Neural crest cell (in vitro differentiated cells): ENCODE data around the gene ATF6B. TPM values are rescaled to one million over a fixed set of nuclear protein-coding genes. Genes with fewer than 3 reads are reported as not detected.
A peak's percentile ranks its signal among the peaks of the same experiment; 100 is the strongest.

Experiments used
- DNase-seq: peaks from one replicate; pipeline ENCODE4 v3.0.0; 2021; ENCODE audit warnings: low read depth, mixed read lengths, low spot score
- H3K27ac Mint-ChIP-seq: one replicate; pipeline ENCODE4 v1.8.0; 2021; ENCODE audit warnings: mild to moderate bottlenecking, mixed read lengths; ENCODE audit not compliant: unreplicated experiment
- H3K27me3 Mint-ChIP-seq: 2 replicates; pipeline ENCODE4 v1.8.0; 2021; ENCODE audit warnings: low read depth, mild to moderate bottlenecking, mixed read lengths
- H3K36me3 Mint-ChIP-seq: 2 replicates; pipeline ENCODE4 v1.8.0; 2021; ENCODE audit warnings: low read depth, mild to moderate bottlenecking, mixed read lengths
- H3K4me1 Mint-ChIP-seq: 2 replicates; pipeline ENCODE4 v1.8.0; 2021; ENCODE audit warnings: mixed read lengths
- H3K4me3 Mint-ChIP-seq: one replicate; pipeline ENCODE4 v1.8.0; 2021; ENCODE audit warnings: mild to moderate bottlenecking, mixed read lengths
- H3K9me3 Mint-ChIP-seq: 2 replicates; pipeline ENCODE4 v1.8.0; 2021; ENCODE audit warnings: mixed read lengths
- total RNA-seq: library from RNA; stranded (reverse); gene quantifications from 2 replicates; pipeline ENCODE4 v1.2.1, GENCODE V29; 2021
- TF ChIP-seq, protein P1 (sequence below): fragments of 200-600 bp; sonication (generic); conservative IDR thresholded peaks from 2 replicates; pipeline ENCODE4 v1.5.0; 2021; ENCODE audit warnings: antibody characterized with exemption, mild to moderate bottlenecking

The ATF6B gene
- total RNA-seq, 1 donor from 2014 or later: 83.6 TPM

DNA sequence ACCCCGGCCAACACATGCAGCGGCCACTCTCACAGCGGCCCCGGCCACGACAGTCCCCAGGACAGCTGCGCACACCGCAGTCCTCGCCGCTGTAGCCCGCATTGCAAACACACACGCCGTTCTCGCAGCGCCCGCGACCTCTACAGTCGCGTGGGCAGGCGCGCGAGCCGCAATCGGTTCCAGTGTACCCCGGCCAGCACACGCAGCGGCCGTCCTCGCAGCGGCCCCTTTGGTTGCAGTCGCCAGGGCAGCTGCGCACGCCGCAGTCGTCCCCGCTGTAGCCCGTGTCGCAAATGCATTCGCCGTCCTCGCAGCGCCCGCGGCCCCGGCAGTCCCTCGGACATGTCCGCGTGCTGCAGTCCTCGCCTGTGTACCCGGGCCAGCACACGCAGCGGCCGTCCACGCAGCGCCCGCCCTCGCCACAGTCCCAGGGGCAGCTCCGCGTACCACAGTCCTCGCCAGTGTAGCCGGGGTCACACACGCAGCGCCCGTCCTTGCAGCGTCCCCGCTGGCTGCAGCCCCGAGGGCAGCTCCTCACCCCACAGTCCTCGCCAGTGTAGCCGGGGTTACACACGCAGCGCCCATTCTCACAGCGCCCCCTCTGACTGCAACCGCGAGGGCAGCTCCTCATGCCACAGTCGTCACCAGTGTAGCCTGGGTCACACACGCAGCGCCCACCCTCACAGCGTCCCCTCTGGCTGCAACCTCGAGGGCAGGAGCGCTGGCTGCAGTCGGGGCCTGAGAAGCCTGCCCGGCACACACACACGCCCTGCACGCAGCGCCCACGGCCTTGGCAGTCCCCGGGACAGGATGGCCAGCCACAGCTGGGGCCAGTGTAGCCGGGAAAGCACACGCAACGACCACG, 31.4 kb downstream of the ATF6B start:
- TF ChIP-seq, protein P1, sequence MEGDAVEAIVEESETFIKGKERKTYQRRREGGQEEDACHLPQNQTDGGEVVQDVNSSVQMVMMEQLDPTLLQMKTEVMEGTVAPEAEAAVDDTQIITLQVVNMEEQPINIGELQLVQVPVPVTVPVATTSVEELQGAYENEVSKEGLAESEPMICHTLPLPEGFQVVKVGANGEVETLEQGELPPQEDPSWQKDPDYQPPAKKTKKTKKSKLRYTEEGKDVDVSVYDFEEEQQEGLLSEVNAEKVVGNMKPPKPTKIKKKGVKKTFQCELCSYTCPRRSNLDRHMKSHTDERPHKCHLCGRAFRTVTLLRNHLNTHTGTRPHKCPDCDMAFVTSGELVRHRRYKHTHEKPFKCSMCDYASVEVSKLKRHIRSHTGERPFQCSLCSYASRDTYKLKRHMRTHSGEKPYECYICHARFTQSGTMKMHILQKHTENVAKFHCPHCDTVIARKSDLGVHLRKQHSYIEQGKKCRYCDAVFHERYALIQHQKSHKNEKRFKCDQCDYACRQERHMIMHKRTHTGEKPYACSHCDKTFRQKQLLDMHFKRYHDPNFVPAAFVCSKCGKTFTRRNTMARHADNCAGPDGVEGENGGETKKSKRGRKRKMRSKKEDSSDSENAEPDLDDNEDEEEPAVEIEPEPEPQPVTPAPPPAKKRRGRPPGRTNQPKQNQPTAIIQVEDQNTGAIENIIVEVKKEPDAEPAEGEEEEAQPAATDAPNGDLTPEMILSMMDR: no peak
- H3K4me1 Mint-ChIP-seq: no peaks in the 10 kb centered on the region
- no peak for DNase-seq
- no peak overlapping the region for H3K4me3 Mint-ChIP-seq
- H3K27me3 Mint-ChIP-seq: no peaks in the 10 kb centered on the region
- no peaks in the 10 kb centered on the region for H3K36me3 Mint-ChIP-seq
- no peaks in the 10 kb centered on the region for H3K9me3 Mint-ChIP-seq
- H3K27ac Mint-ChIP-seq: no peak overlapping the region

DNA sequence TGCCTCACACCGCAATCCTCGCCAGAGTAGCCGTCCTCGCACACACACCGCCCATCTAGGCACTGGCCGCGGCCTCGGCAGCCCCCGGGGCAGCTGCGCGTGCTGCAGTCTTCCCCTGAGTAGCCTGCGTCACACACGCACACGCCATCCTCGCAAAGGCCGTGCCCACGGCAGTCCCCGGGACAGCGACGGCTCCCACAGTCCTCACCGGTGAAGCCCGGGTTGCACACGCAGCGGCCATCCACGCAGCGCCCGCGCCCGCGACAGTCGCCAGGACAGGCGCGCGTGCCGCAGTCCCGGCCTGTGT, 32.0 kb downstream of the ATF6B start:
- Mint-ChIP-seq H3K27me3 (no peaks in the 10 kb centered on the region), H3K9me3 (no peaks in the 10 kb centered on the region), H3K36me3 (no peaks in the 10 kb centered on the region), H3K4me1 (no peaks in the 10 kb centered on the region), H3K4me3 (no peak overlapping the region), H3K27ac (no peak overlapping the region)
- TF ChIP-seq, protein P1: no peak
- DNase-seq: no peak

DNA sequence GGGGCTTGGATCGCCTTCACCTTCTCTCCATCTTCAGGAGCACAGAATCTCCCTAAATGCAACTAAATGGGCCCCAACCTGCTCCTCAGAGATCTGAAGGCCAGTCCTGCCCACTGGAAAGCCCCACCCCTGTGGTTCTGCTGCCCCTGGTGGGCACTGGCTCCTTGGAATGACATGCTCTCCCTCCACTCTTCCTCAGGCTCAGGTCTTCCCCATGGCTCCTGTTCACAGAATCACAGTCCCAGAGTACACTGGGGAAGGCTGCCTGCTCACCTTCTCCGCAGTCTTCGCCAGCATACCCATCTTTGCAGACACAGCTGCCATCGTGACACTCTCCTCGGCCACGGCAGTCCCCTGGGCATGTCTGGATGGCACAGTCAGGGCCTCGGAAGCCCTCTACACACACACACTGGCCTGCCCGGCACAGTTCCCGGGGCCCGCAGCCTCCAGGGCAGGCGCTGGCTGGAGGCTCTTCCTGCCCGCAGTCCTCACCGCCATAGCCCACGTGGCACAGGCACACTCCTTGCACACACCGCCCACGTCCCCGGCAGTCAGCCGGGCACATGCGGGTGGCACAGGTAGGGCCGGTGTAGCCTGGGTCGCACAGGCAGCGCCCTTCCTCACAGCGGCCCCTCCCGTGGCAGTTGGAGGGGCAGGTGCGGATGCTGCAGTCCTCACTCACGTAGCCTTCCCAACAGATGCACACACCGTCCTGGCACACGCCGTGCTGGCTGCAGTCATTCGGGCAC, 32.5 kb downstream of the ATF6B start:
- no peak overlapping the region for H3K27ac Mint-ChIP-seq
- TF ChIP-seq, protein P1: no peak
- no peaks in the 10 kb centered on the region for H3K9me3 Mint-ChIP-seq
- no peaks in the 10 kb centered on the region for H3K27me3 Mint-ChIP-seq
- H3K4me3 Mint-ChIP-seq: no peak overlapping the region
- no peak for DNase-seq
- H3K36me3 Mint-ChIP-seq: no peaks in the 10 kb centered on the region
- no peaks in the 10 kb centered on the region for H3K4me1 Mint-ChIP-seq

DNA sequence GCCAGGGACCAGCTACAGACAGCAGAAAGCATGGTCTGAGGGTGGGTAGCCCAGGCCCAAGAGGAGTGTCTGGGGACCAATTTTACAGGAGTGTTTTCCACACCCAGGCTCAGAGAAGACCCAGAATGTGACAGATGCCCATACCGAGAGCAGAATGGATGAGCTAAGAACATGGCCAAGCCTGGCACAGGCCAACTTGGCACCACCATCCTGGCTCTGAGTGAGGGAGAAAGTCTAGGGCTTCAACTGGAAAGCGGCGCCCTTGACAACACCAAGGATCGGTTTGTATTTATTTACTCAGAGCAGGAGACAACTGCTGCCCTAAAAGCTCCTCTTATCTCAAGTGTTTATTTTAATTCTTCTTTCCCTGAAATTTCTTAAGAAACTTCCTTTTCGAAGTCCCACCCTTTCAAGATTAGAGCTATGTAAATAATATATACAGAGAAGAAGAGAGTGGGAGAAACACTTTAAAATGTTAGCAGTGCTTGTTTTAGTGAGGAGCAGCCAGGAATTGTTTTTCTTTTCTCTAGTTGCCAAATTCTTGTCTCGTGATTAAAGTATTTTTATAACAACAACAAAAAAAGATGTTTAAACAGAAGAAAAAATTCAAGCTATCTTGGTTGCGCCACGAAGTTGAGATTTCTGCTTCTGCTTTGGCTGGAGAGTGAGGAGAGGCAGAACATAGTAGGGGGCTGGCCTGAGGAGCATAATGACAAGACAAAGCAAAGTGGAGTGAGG, 35.1 kb downstream of the ATF6B start:
- Mint-ChIP-seq H3K9me3 (no peaks in the 10 kb centered on the region), H3K27ac (peak overlapping the region; percentile 88), H3K27me3 (peaks cover 13% of the 10 kb centered on the region), H3K36me3 (no peaks in the 10 kb centered on the region), H3K4me1 (no peaks in the 10 kb centered on the region), H3K4me3 (no peak overlapping the region)
- no peak for DNase-seq
- TF ChIP-seq, protein P1: no peak

DNA sequence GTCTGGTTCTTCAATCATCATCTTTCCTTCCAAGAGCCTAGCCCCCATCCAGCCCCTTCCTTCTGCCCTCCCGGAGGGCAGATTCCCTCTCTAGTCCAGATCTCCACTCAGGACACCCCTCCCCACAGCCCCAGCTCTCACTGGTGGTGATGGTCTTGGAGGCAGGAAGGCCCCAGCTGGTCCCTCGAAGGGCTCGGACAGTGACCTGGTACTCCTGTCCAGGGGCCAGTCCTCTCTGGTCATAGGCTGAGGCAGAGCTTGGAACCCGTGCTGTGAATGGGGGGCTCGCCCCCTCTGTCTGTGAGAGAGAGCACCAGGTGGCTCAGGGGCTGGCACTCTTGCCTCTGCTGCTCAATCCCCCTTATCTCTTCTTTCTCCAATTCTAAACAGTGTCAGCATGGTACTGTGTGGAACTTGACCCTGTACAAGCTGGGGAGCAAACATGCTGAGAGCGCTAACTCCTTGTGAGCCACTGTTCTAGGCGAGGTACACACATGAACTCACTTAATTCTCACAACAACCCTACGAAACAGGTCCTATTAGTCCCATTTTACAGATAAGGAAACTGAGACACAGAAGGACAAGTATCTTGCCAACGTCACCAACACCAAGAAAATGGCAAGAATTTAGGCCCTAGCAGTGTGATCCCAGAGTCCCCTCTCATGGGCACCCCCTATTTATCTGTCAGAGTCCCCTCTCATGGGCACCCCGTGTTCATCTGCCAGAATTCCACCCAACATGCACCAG, 38.8 kb downstream of the ATF6B start:
- no peaks in the 10 kb centered on the region for H3K36me3 Mint-ChIP-seq
- no peak overlapping the region for H3K4me3 Mint-ChIP-seq
- H3K4me1 Mint-ChIP-seq: peaks cover under 1% of the 10 kb centered on the region
- TF ChIP-seq, protein P1: no peak
- DNase-seq: no peak
- H3K27me3 Mint-ChIP-seq: peaks cover 24% of the 10 kb centered on the region
- H3K27ac Mint-ChIP-seq: no peak overlapping the region
- H3K9me3 Mint-ChIP-seq: no peaks in the 10 kb centered on the region
